IMR-90 (cell line): ENCODE data around the gene PTCD2. TPM values are rescaled to one million over a fixed set of nuclear protein-coding genes. Genes with fewer than 3 reads are reported as not detected.

Source experiments
- ATAC-seq: fragments of 200-7000 bp; cut with Tn5 transposase; 2 replicates; pipeline ENCODE4 v1.9.1; 2020; ENCODE audit warnings: low read depth, mild to moderate bottlenecking, moderate library complexity
- BruUV-seq: library from RNA; stranded (reverse); fragments of 400-500 nt; replicated peaks from 2 replicates; lab custom pipeline; 2021; lab: Mats Ljungman, UMichigan
- CTCF ChIA-PET: fragments of 300-600 bp; formaldehyde crosslinking; extraction: SDS; loops from one replicate; lab custom pipeline; 2021; ENCODE audit warnings: antibody characterized with exemption; lab: Yijun Ruan, JAX
- POLR2A ChIA-PET: fragments of 300-600 bp; sonication (Branson Sonifier 250); formaldehyde crosslinking; loops from one replicate; lab custom pipeline; 2022; ENCODE audit warnings: antibody characterized with exemption; ENCODE audit not compliant: unreplicated experiment; lab: Charles Lee
- DNase-seq: peaks from one replicate; pipeline ENCODE4 v3.0.0; 2013
- H2AFZ ChIP-seq: replicated peaks from 2 replicates; pipeline ENCODE3; 2013; ENCODE audit warnings: low read length, mild to moderate bottlenecking; ENCODE audit not compliant: poor library complexity
- H2AK5ac ChIP-seq: 2 replicates; pipeline ENCODE4 v1.6.1; 2013; ENCODE audit warnings: low read depth, low read length, inconsistent platforms
- H2AK9ac ChIP-seq: replicated peaks from 2 replicates; pipeline ENCODE3; 2013; ENCODE audit warnings: mild to moderate bottlenecking, low read depth, low read length, moderate library complexity; ENCODE audit not compliant: poor library complexity
- H2BK120ac ChIP-seq: 2 replicates; pipeline ENCODE4 v1.6.1; 2013; ENCODE audit warnings: low read depth, low read length, inconsistent platforms
- H2BK15ac ChIP-seq: 3 replicates; pipeline ENCODE4 v1.6.1; 2013; ENCODE audit warnings: low read depth, low read length, inconsistent platforms
- H2BK20ac ChIP-seq: 2 replicates; pipeline ENCODE4 v1.6.1; 2013; ENCODE audit warnings: low read depth, mild to moderate bottlenecking, inconsistent platforms, low read length, moderate library complexity
- H2BK5ac ChIP-seq: 2 replicates; pipeline ENCODE4 v1.6.1; 2013; ENCODE audit warnings: mild to moderate bottlenecking, low read depth, low read length, inconsistent platforms; ENCODE audit not compliant: poor library complexity, severe bottlenecking
- H3K14ac ChIP-seq: replicated peaks from 2 replicates; pipeline ENCODE4 v1.6.1; 2013; ENCODE audit warnings: low read depth, low read length, inconsistent platforms
- H3K18ac ChIP-seq: 2 replicates; pipeline ENCODE4 v1.6.1; 2013; ENCODE audit warnings: low read depth, low read length, control low read depth
- H3K23ac ChIP-seq: 2 replicates; pipeline ENCODE4 v1.6.1; 2013; ENCODE audit warnings: low read depth, low read length, inconsistent platforms
- H3K27ac ChIP-seq: 2 replicates; pipeline ENCODE4 v1.5.1; 2013; ENCODE audit warnings: mild to moderate bottlenecking, control low read depth, low read length; ENCODE audit not compliant: insufficient read depth
- H3K27me3 ChIP-seq: 2 replicates; pipeline ENCODE4 v1.6.1; 2013; ENCODE audit warnings: low read length; ENCODE audit not compliant: control insufficient read depth, insufficient read depth
- H3K36me3 ChIP-seq: 2 replicates; pipeline ENCODE4 v1.6.1; 2013; ENCODE audit warnings: low read length, mixed read lengths; ENCODE audit not compliant: control insufficient read depth, insufficient read depth
- H3K4ac ChIP-seq: 2 replicates; pipeline ENCODE4 v1.6.1; 2013; ENCODE audit warnings: low read depth, low read length, inconsistent platforms
- H3K4me1 ChIP-seq: 2 replicates; pipeline ENCODE4 v1.6.1; 2013; ENCODE audit warnings: low read length, mixed read lengths; ENCODE audit not compliant: control insufficient read depth, insufficient read depth
- H3K4me2 ChIP-seq: 2 replicates; pipeline ENCODE4 v1.6.1; 2013; ENCODE audit warnings: low read depth, mild to moderate bottlenecking, control low read depth, low read length, moderate library complexity
- H3K4me3 ChIP-seq: 2 replicates; pipeline ENCODE4 v1.5.1; 2013; ENCODE audit warnings: low read depth, mild to moderate bottlenecking, control low read depth, low read length, moderate library complexity; ENCODE audit not compliant: insufficient read depth
- H3K56ac ChIP-seq: 2 replicates; pipeline ENCODE4 v1.6.1; 2013; ENCODE audit warnings: low read length, inconsistent platforms; ENCODE audit not compliant: insufficient read depth; ENCODE audit errors: extremely low read depth
- H3K79me1 ChIP-seq, 2 experiments: 2 replicates each; pipeline ENCODE4 v1.6.1; 2013; ENCODE audit warnings: low read length in 2 of 2, inconsistent platforms in 1 of 2, low read depth in 1 of 2
- H3K9ac ChIP-seq: 2 replicates; pipeline ENCODE4 v1.6.1; 2013; ENCODE audit warnings: low read depth, low read length, control low read depth
- H3K9me1 ChIP-seq: 2 replicates; pipeline ENCODE4 v1.6.1; 2013; ENCODE audit warnings: low read length, inconsistent platforms; ENCODE audit not compliant: insufficient read depth
- H3K9me3 ChIP-seq: 2 replicates; pipeline ENCODE4 v1.6.1; 2013; ENCODE audit warnings: low read length; ENCODE audit not compliant: control insufficient read depth, insufficient read depth
- H4K20me1 ChIP-seq: 2 replicates; pipeline ENCODE4 v1.6.1; 2013; ENCODE audit warnings: low read length, inconsistent platforms; ENCODE audit not compliant: insufficient read depth
- H4K5ac ChIP-seq: 2 replicates; pipeline ENCODE4 v1.6.1; 2013; ENCODE audit warnings: mild to moderate bottlenecking, low read depth, low read length, control low read depth
- H4K8ac ChIP-seq, 2 experiments: 2 replicates each; pipeline ENCODE4 v1.6.1; 2013; ENCODE audit warnings: low read depth in 2 of 2, low read length in 2 of 2, control low read depth in 1 of 2, inconsistent platforms in 1 of 2
- H4K91ac ChIP-seq: 2 replicates; pipeline ENCODE4 v1.6.1; 2013; ENCODE audit warnings: low read depth, low read length, inconsistent platforms; ENCODE audit not compliant: insufficient read depth
- BHLHE40 ChIP-seq: fragments of 150-350 bp; IDR thresholded peaks from 2 replicates; pipeline ENCODE4 v1.6.1; 2016; ENCODE audit warnings: mild to moderate bottlenecking, low read depth, low read length
- CEBPB ChIP-seq: IDR thresholded peaks from 2 replicates; pipeline ENCODE4 v1.6.1; 2012; ENCODE audit warnings: low read depth, low read length, improper control_type of control experiment
- FOS ChIP-seq: fragments of 150-350 bp; IDR thresholded peaks from 2 replicates; pipeline ENCODE4 v1.6.1; 2016; ENCODE audit warnings: low read depth, low read length
- RAD21 ChIP-seq: IDR thresholded peaks from 2 replicates; pipeline ENCODE4 v1.6.1; 2012; ENCODE audit warnings: low read length, improper control_type of control experiment
- WGBS, 2 experiments: methylation state at CpG; one replicate each; pipeline versions ENCODE4 v1.1.5 to v1.1.7; 2013; ENCODE audit warnings: missing lambda C conversion rate in 2 of 2; ENCODE audit not compliant: insufficient read length in 1 of 2; ENCODE audit errors: extremely low coverage in 2 of 2; 5-methylcytosine and 5-hydroxymethylcytosine counted together
- dilution Hi-C: fragments of 300-500 bp; cut with HindIII; formaldehyde crosslinking; loops from one replicate; pipeline ENCODE4 v1.14.3; 2018; ENCODE audit warnings: low sequenced_read_pairs; ENCODE audit not compliant: unreplicated experiment
- in situ Hi-C: fragments of 300-500 bp; cut with MboI; formaldehyde crosslinking; loops from 3 replicates; pipeline ENCODE4 v1.14.3; 2019; ENCODE audit warnings: low sequenced_read_pairs, inconsistent platforms, mixed read lengths
- intact Hi-C: fragments of 100-400 bp; cut with micrococcal nuclease; formaldehyde crosslinking; loops from 2 replicates; pipeline ENCODE4 v1.10.0; 2022
- polyA plus RNA-seq, 3 experiments: library from polyadenylated mRNA; depleted of rRNA; stranded (reverse); fragments of >200 nt; gene quantifications; 2 replicates each; pipeline ENCODE4 v1.2.3, GENCODE V29; 2012; ENCODE audit warnings: low replicate concordance in 1 of 3
- total RNA-seq: library from RNA; depleted of rRNA; stranded (reverse); fragments of >200 nt; gene quantifications from 2 replicates; pipeline ENCODE4 v1.2.3, GENCODE V29; 2012

The PTCD2 gene
- total and polyA plus RNA-seq, 2 of the 4 experiments (the other 2 are of a cell fraction), result 6.5 to 9.9 TPM

- BruUV-seq, result no TSS peak
- Histone ChIP-seq H3K79me1 (peaks cover 26 to 29% of the 10 kb centered on the region in 2 experiments), H4K5ac (no peak overlapping the region), H3K9me1 (peaks cover 5% of the 10 kb centered on the region), H3K9ac (no peak overlapping the region), H4K20me1 (peaks cover 3% of the 10 kb centered on the region; the same call in 1 of the 2 replicates), H3K4ac (no peak overlapping the region), H3K4me2 (no peak overlapping the region), H2BK15ac (no peak overlapping the region), H2BK120ac (no peak overlapping the region), H3K9me3 (no peaks in the 10 kb centered on the region), H4K8ac (no peak overlapping the region), H2AK9ac (no peak overlapping the region), H3K4me3 (no peak overlapping the region), H2BK20ac (no peak overlapping the region), H3K56ac (no peak overlapping the region), H3K27ac (no peak overlapping the region), H3K14ac (no peak overlapping the region), H2BK5ac (no peak overlapping the region), H3K27me3 (no peaks in the 10 kb centered on the region), H3K18ac (no peak overlapping the region), H2AFZ (no peak overlapping the region), H4K91ac (no peak overlapping the region), H3K23ac (no peak overlapping the region), H2AK5ac (no peak overlapping the region), H3K4me1 (no peaks in the 10 kb centered on the region), H3K36me3 (peaks cover 2% of the 10 kb centered on the region; the same call in 1 of the 2 replicates)
- in situ Hi-C loops, result no loop called here
- no CpG with 5 or more reads among the region's 3 CpGs for WGBS, 2 experiments
- ATAC-seq (no peak), DNase-seq (no peak)
- POLR2A ChIA-PET, result interaction anchor here (0.6 kb wide), 1 partner anchor 21 kb away, joined by 3 read pairs; no protein-coding TSS in a partner anchor
- intact Hi-C loops, result loop anchor here (10.0 kb wide), 1 partner anchor 137 kb away; no protein-coding TSS in a partner anchor
- dilution Hi-C loops, result no loop called here
- CTCF ChIA-PET, result no interaction called here
- TF ChIP-seq FOS (no peak), CEBPB (no peak), BHLHE40 (no peak), RAD21 (no peak)
These were observed 48.5 kb upstream of the PTCD2 start for GRCh38 chr5:72271702-72272101.
